OCI-LY7 (cell line): ENCODE measurements around the gene CFC1. TPM values are rescaled to one million over a fixed set of nuclear protein-coding genes. Genes with fewer than 3 reads are reported as not detected.
"Not testable (repeated sequence)": the region's sequence is repeated elsewhere in the genome, so short reads cannot be mapped to it uniquely, and the experiment has no call there.

Experiments used
- Bru-seq: library from RNA; stranded (reverse); fragments of 400-500 nt; gene quantifications from one replicate; lab custom pipeline; 2021; lab: Mats Ljungman, UMichigan
- BruChase-seq, 2 experiments: library from RNA; stranded (reverse); fragments of 400-500 nt; gene quantifications; one replicate each; lab custom pipeline; 2021; lab: Mats Ljungman, UMichigan
- BruUV-seq: library from RNA; stranded (reverse); fragments of 400-500 nt; replicated peaks from 2 replicates; lab custom pipeline; 2021; lab: Mats Ljungman, UMichigan
- CTCF ChIA-PET: fragments of 300-600 bp; sonication (Branson Sonifier 250); formaldehyde crosslinking; loops from one replicate; lab custom pipeline; 2022; ENCODE audit warnings: antibody characterized with exemption; ENCODE audit not compliant: unreplicated experiment; lab: Charles Lee
- POLR2A ChIA-PET: fragments of 300-600 bp; sonication (Branson Sonifier 250); formaldehyde crosslinking; loops from one replicate; lab custom pipeline; 2022; ENCODE audit warnings: antibody characterized with exemption; lab: Charles Lee
- DNase-seq: peaks from one replicate; pipeline ENCODE4 v3.0.0-alpha.2; 2015; ENCODE audit warnings: low spot score
- H2AFZ ChIP-seq: fragments of 200-600 bp; sonication (generic), shearing (Covaris generic); 2 replicates; pipeline ENCODE4 v1.6.1; 2014; ENCODE audit warnings: mild to moderate bottlenecking, antibody characterized with exemption, low read length, moderate library complexity
- H3K27ac ChIP-seq: fragments of 200-600 bp; sonication (generic); 2 replicates; pipeline ENCODE4 v1.5.1; 2014; ENCODE audit warnings: mixed run types, low read depth, mild to moderate bottlenecking, moderate library complexity, low read length, inconsistent platforms; ENCODE audit not compliant: poor library complexity, severe bottlenecking
- H3K36me3 ChIP-seq: fragments of 200-600 bp; sonication (generic); 2 replicates; pipeline ENCODE4 v1.6.1; 2014; ENCODE audit warnings: mild to moderate bottlenecking, antibody characterized with exemption, low read length, moderate library complexity, mixed read lengths; ENCODE audit not compliant: insufficient read depth
- H3K4me1 ChIP-seq: fragments of 200-600 bp; sonication (generic); 2 replicates; pipeline ENCODE4 v1.5.1; 2014; ENCODE audit warnings: mild to moderate bottlenecking, low read length; ENCODE audit not compliant: insufficient read depth, poor library complexity, severe bottlenecking
- H3K4me2 ChIP-seq: fragments of 200-600 bp; sonication (generic); 2 replicates; pipeline ENCODE4 v1.6.1; 2014; ENCODE audit warnings: mild to moderate bottlenecking, low read length
- H3K4me3 ChIP-seq: fragments of 200-600 bp; sonication (generic); 2 replicates; pipeline ENCODE4 v1.5.1; 2014; ENCODE audit warnings: mild to moderate bottlenecking, low read depth, low read length; ENCODE audit not compliant: poor library complexity, severe bottlenecking
- H3K79me2 ChIP-seq: fragments of 200-600 bp; sonication (generic); 2 replicates; pipeline ENCODE4 v1.6.1; 2016; ENCODE audit warnings: low read depth, mild to moderate bottlenecking, low read length, moderate library complexity, mixed read lengths; ENCODE audit not compliant: insufficient read depth
- H3K9me2 ChIP-seq: fragments of 200-600 bp; sonication (generic); 2 replicates; pipeline ENCODE4 v1.6.1; 2016; ENCODE audit warnings: mild to moderate bottlenecking, low read length, mixed read lengths; ENCODE audit not compliant: insufficient read depth
- H3K9me3 ChIP-seq: fragments of 200-600 bp; sonication (generic); 2 replicates; pipeline ENCODE4 v1.6.1; 2014; ENCODE audit warnings: mild to moderate bottlenecking, mixed run types, low read length, mixed read lengths
- H4K20me1 ChIP-seq: fragments of 200-600 bp; sonication (generic); 2 replicates; pipeline ENCODE4 v1.6.1; 2014; ENCODE audit warnings: mild to moderate bottlenecking, antibody characterized with exemption, low read length, moderate library complexity, mixed read lengths; ENCODE audit not compliant: insufficient read depth
- intact Hi-C: fragments of 100-400 bp; cut with micrococcal nuclease; formaldehyde crosslinking; loops from one replicate; pipeline ENCODE4 v1.10.0; 2022; ENCODE audit not compliant: unreplicated experiment
- long read RNA-seq: library from polyadenylated mRNA; stranded (forward); transcript quantifications from one replicate; pipeline ENCODE4 v2.0.0, GENCODE V29; 2022
- total RNA-seq, 2 experiments: library from RNA; depleted of rRNA in 1 of 2; stranded (reverse); fragments of >200 nt in 1 of 2; shearing (Covaris generic) in 1 of 2; gene quantifications; 2 replicates each; pipeline ENCODE4 v1.2.3, GENCODE V29; 2014 to 2022

The CFC1 gene
- total RNA-seq (2014; rRNA removed; shearing (Covaris generic)): not detected in 2 replicates
- total RNA-seq (2022): not detected in 2 replicates
- not detected for Bru-seq, nascent RNA
- not detected for BruChase-seq, experiment 1, labeled RNA remaining after a 6-hour chase
- BruChase-seq, experiment 2, labeled RNA remaining after a 2-hour chase: not detected
- long read RNA-seq: 0 reads

- H3K4me3 ChIP-seq, H3K79me2 ChIP-seq, H3K4me2 ChIP-seq, H3K4me1 ChIP-seq, H4K20me1 ChIP-seq, DNase-seq, H2AFZ ChIP-seq, H3K9me2 ChIP-seq, H3K9me3 ChIP-seq, POLR2A ChIA-PET, intact Hi-C loops, H3K27ac ChIP-seq, BruUV-seq, H3K36me3 ChIP-seq, CTCF ChIA-PET: not testable (repeated sequence)
Observed at GRCh38 chr2:130599393-130599792, at the start of gene CFC1. TSS of gene CFC1 (minus strand) at chr2:130599575. CDS start at chr2:130599287, 288 bp downstream.

- intact Hi-C loops, H3K27ac ChIP-seq, BruUV-seq, DNase-seq, POLR2A ChIA-PET, H3K4me3 ChIP-seq, CTCF ChIA-PET, H3K9me2 ChIP-seq, H2AFZ ChIP-seq, H3K36me3 ChIP-seq, H3K79me2 ChIP-seq, H3K4me1 ChIP-seq, H4K20me1 ChIP-seq, H3K9me3 ChIP-seq, H3K4me2 ChIP-seq: not testable (repeated sequence)
Observed at GRCh38 chr2:130641688-130642087, 42.3 kb upstream of the CFC1 start.

DNA sequence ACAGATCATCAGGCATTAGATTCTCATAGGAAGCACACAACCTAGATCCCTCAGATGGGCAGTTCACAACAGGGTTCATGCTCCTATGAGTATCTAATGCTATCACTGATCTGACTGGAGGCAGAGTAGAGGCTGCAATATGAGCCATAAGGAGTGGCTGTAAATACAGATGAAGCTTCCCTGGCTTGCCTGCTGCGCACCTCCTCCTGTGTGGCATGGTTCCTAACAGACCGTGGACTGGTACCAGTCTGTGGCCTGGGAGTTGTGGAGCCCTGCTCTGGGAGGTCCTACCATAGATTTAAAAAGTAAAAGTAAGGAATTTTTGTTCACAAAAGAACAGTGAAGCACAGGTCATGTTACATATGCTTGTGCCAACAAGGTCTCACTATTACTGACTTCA is 39.6 kb upstream of the CFC1 start:
- BruUV-seq, H3K4me3 ChIP-seq, H3K4me1 ChIP-seq, H4K20me1 ChIP-seq, H3K79me2 ChIP-seq, H3K36me3 ChIP-seq, H3K27ac ChIP-seq, H3K9me2 ChIP-seq, H2AFZ ChIP-seq, H3K4me2 ChIP-seq, DNase-seq, CTCF ChIA-PET, intact Hi-C loops, POLR2A ChIA-PET, H3K9me3 ChIP-seq: not testable (repeated sequence)

DNA sequence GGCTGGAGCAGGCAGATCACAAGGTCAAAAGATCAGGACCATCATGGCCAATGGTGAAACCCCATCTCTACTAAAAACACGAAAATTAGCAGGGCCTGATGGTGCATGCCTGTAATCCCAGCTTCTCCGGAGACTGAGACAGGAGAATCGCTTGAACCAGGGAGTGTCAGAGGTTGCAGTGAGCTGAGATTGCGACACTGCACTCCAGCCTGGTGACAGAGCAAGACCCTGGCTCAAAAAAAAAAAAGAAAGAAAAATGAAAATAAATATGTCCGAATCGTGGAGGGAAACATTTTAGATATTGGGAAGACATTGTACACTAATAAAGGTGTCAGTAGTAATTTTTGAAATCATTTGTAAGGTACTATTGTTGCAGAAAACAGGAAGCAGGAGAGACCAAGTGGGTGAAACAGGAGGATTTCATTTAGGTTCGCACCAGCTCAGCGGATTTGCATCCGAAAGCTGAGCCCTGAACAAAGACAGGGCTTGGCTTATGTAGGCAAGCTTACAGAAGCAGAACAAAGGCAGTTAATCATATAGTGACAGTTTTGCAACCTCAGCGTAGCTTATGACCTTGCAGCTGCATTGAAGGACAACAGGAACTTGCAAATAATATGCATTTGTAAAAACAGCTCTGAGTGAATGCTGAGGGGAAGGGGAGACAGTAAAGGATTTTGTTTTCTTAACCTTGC is 29.6 kb upstream of the CFC1 start:
- H4K20me1 ChIP-seq, H3K4me1 ChIP-seq, CTCF ChIA-PET, BruUV-seq, H3K27ac ChIP-seq, H3K9me3 ChIP-seq, H3K79me2 ChIP-seq, H2AFZ ChIP-seq, POLR2A ChIA-PET, DNase-seq, intact Hi-C loops, H3K4me2 ChIP-seq, H3K36me3 ChIP-seq, H3K4me3 ChIP-seq, H3K9me2 ChIP-seq: not testable (repeated sequence)

GRCh38 chr2:130611140-130611539 is 11.8 kb upstream of the CFC1 start, which contains the start of gene POTEJ:
TSS of gene POTEJ (plus strand) at chr2:130611440. CDS start at chr2:130611533, 93 bp downstream.
- DNase-seq, H2AFZ ChIP-seq, H3K9me3 ChIP-seq, H3K79me2 ChIP-seq, H3K27ac ChIP-seq, H3K4me1 ChIP-seq, POLR2A ChIA-PET, H3K4me2 ChIP-seq, H3K4me3 ChIP-seq, H4K20me1 ChIP-seq, BruUV-seq, intact Hi-C loops, H3K9me2 ChIP-seq, CTCF ChIA-PET, H3K36me3 ChIP-seq: not testable (repeated sequence)

DNA sequence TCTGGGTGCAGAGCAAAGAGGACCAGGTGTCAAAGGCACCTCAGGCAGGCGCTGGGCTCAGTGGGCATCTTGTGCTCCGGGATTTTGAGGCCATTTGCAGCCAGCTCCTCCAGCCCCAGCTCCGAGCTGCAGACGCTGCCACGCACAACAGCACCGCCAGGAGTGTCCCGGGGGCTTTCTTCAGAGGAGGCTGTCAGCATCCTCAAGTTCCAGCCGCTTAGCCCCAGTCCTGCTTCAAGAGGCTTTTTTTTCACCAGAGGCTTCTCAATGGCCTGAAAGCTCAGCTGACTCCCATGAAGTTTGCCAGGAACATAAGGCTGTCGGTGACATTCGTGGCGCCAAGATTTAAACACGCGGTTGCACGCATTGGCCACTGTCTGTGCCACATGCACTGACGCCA is 11.1 kb upstream of the CFC1 start:
- BruUV-seq, H4K20me1 ChIP-seq, H2AFZ ChIP-seq, H3K9me3 ChIP-seq, CTCF ChIA-PET, intact Hi-C loops, H3K4me3 ChIP-seq, H3K27ac ChIP-seq, H3K4me2 ChIP-seq, H3K36me3 ChIP-seq, POLR2A ChIA-PET, DNase-seq, H3K79me2 ChIP-seq, H3K9me2 ChIP-seq, H3K4me1 ChIP-seq: not testable (repeated sequence)
